HepG2 (cell line): ENCODE data around the gene CHPF. TPM values are rescaled to one million over a fixed set of nuclear protein-coding genes. Genes with fewer than 3 reads are reported as not detected.
A peak's percentile ranks its signal among the peaks of the same experiment; 100 is the strongest.

Experiments used
- ATAC-seq: fragments of 200-7000 bp; cut with Tn5 transposase; 3 replicates; pipeline ENCODE4 v1.9.1; 2020; ENCODE audit warnings: mild to moderate bottlenecking, moderate library complexity
- BruUV-seq: library from RNA; stranded (reverse); fragments of 400-500 nt; replicated peaks from 2 replicates; lab custom pipeline; 2021; lab: Mats Ljungman, UMichigan
- CTCF ChIA-PET: fragments of 300-600 bp; formaldehyde crosslinking; extraction: SDS; loops from one replicate; lab custom pipeline; 2021; ENCODE audit warnings: low total read pairs, inconsistent platforms, low intra/inter-chr PET ratio; lab: Yijun Ruan, JAX
- POLR2A ChIA-PET: fragments of 350-600 bp; sonication (Branson Sonifier 250); formaldehyde crosslinking; loops from one replicate; lab custom pipeline; 2020; ENCODE audit warnings: antibody characterized with exemption, inconsistent platforms; lab: Yijun Ruan, JAX
- DNase-seq: peaks from one replicate; pipeline ENCODE4 v3.0.0-alpha.2; 2015; ENCODE audit warnings: low spot score
- FAIRE-seq: peaks from 3 replicates; lab custom pipeline; 2011; peaks lifted over from hg19 to GRCh38; lab: Jason Lieb, UNC
- H2AFZ ChIP-seq: one replicate; pipeline ENCODE4 v1.6.1; 2011; ENCODE audit warnings: low read length, inconsistent platforms
- H3K27ac ChIP-seq: fragments of 300-600 bp; 3 replicates; pipeline ENCODE4 v1.8.0; 2011; ENCODE audit warnings: mixed run types, mild to moderate bottlenecking, mixed read lengths, low read length, inconsistent platforms; ENCODE audit not compliant: insufficient read depth; ENCODE audit errors: extremely low read length
- H3K27me3 ChIP-seq, 2 experiments: fragments of 200-600 bp in 1 of 2; 2 replicates in 1 of 2; 3 replicates in 1 of 2; pipeline versions ENCODE4 v1.6.0 to v1.8.0; 2011; ENCODE audit warnings: low read length in 2 of 2, mild to moderate bottlenecking in 2 of 2, moderate library complexity in 2 of 2, inconsistent platforms in 1 of 2; ENCODE audit not compliant: insufficient read depth in 2 of 2, control insufficient read depth in 1 of 2
- H3K36me3 ChIP-seq, 2 experiments: fragments of 200-600 bp in 1 of 2; replicated peaks in 1 of 2; 2 replicates in 1 of 2; 3 replicates in 1 of 2; pipeline versions ENCODE4 v1.5.1 to v1.8.0; 2011; ENCODE audit warnings: low read length in 2 of 2, inconsistent platforms in 1 of 2; ENCODE audit not compliant: insufficient read depth in 2 of 2, control insufficient read depth in 1 of 2
- H3K4me1 ChIP-seq: 2 replicates; pipeline ENCODE4 v1.5.1; 2012; ENCODE audit warnings: low read length, inconsistent platforms; ENCODE audit not compliant: insufficient read depth
- H3K4me2 ChIP-seq: 2 replicates; pipeline ENCODE4 v1.6.0; 2011; ENCODE audit warnings: low read depth, low read length, inconsistent platforms
- H3K4me3 ChIP-seq, 3 experiments: fragments of 200-600 bp in 1 of 3; sonication (generic), shearing (Covaris generic) in 1 of 3; replicated peaks in 1 of 3; 2 replicates each; pipeline ENCODE4 v1.5.1; 2011 to 2016; ENCODE audit warnings: low read length in 3 of 3, inconsistent platforms in 2 of 3, low read depth in 2 of 3, mild to moderate bottlenecking in 2 of 3, control low read depth in 1 of 3, mixed read lengths in 1 of 3; ENCODE audit not compliant: insufficient read depth in 1 of 3
- H3K79me2 ChIP-seq: one replicate; pipeline ENCODE4 v1.6.1; 2011; ENCODE audit warnings: low read length, inconsistent platforms; ENCODE audit not compliant: insufficient read depth
- H3K9ac ChIP-seq: 2 replicates; pipeline ENCODE4 v1.6.0; 2011; ENCODE audit warnings: mild to moderate bottlenecking, low read depth, low read length, inconsistent platforms; ENCODE audit not compliant: insufficient read depth
- H3K9me3 ChIP-seq: 2 replicates; pipeline ENCODE4 v1.5.1; 2012; ENCODE audit warnings: mild to moderate bottlenecking, low read length
- H4K20me1 ChIP-seq: 2 replicates; pipeline ENCODE4 v1.6.0; 2011; ENCODE audit warnings: inconsistent platforms, mild to moderate bottlenecking, low read length, moderate library complexity; ENCODE audit not compliant: insufficient read depth
- AGO2 ChIP-seq: fragments of 200-400 bp; formaldehyde crosslinking; optimal IDR thresholded peaks from 2 replicates; pipeline ENCODE3; 2017; ENCODE audit warnings: mild to moderate bottlenecking, low read depth, low read length, moderate library complexity
- CBX1 ChIP-seq: IDR thresholded peaks from one replicate; pipeline ENCODE4 v1.6.1; 2016; ENCODE audit warnings: antibody characterized with exemption, low read depth
- ETV5 ChIP-seq: IDR thresholded peaks from 2 replicates; pipeline ENCODE4 v1.6.1; 2018; ENCODE audit warnings: missing biosample characterization, missing genetic modification reagents, inconsistent platforms, borderline replicate concordance
- HCFC1 ChIP-seq: fragments of 150-350 bp; IDR thresholded peaks from 2 replicates; pipeline ENCODE4 v1.6.1; 2014; ENCODE audit warnings: low read depth, low read length
- SAP130 ChIP-seq: IDR thresholded peaks from 2 replicates; pipeline ENCODE4 v1.6.1; 2016; ENCODE audit warnings: low read depth
- STAG1 ChIP-seq: sonication (generic); formaldehyde crosslinking; IDR thresholded peaks from 2 replicates; pipeline ENCODE4 v1.4.0; 2020; ENCODE audit warnings: missing genetic modification reagents
- TEAD3 ChIP-seq: optimal IDR thresholded peaks from 2 replicates; pipeline ENCODE3; 2016; ENCODE audit warnings: borderline replicate concordance
- ZNF143 ChIP-seq: sonication (generic); formaldehyde crosslinking; IDR thresholded peaks from 2 replicates; pipeline ENCODE4 v1.4.0; 2020; ENCODE audit warnings: missing genetic modification reagents
- WGBS: methylation state at CpG from one replicate; pipeline ENCODE4 v1.1.6; 2017; ENCODE audit warnings: low lambda C conversion rate; 5-methylcytosine and 5-hydroxymethylcytosine counted together
- in situ Hi-C: cut with HindIII; loops from 2 replicates; pipeline ENCODE4 v1.10.0; 2017; ENCODE audit warnings: low pct_unique_long_range_greater_than_20kb; ENCODE audit not compliant: extremely low pct_ligation_motif_present
- intact Hi-C: fragments of 100-400 bp; cut with micrococcal nuclease; formaldehyde crosslinking; loops from one replicate; pipeline ENCODE4 v1.10.0; 2022; ENCODE audit not compliant: unreplicated experiment
- polyA plus RNA-seq, 8 experiments: library from polyadenylated mRNA; depleted of rRNA in 3 of 8; stranded (reverse) in 7 of 8; unstranded in 1 of 8; fragments of >200 nt; fragmentation: Illumina TruSeq in 4 of 8; extraction: Trizol in 4 of 8; gene quantifications; 2 replicates each; pipeline versions ENCODE4 v1.2.1 to v1.2.3, GENCODE V29; 2011 to 2016; ENCODE audit warnings: low read depth in 4 of 8, missing spikeins in 1 of 8, mixed read lengths in 1 of 8; ENCODE audit not compliant: insufficient read depth in 1 of 8
- total RNA-seq, 5 experiments: library from RNA; depleted of rRNA; stranded (reverse); fragments of >200 nt; fragmentation: Illumina TruSeq; extraction: Trizol; gene quantifications; 2 replicates each; pipeline ENCODE4 v1.2.3, GENCODE V29; 2016; ENCODE audit warnings: low read depth in 1 of 5
- TF ChIP-seq, protein P1 (sequence below): IDR thresholded peaks from 2 replicates; pipeline ENCODE4 v1.6.1; 2016; ENCODE audit warnings: low read depth, missing genetic modification reagents, missing compliant biosample characterization
- TF ChIP-seq, protein P2 (sequence below): IDR thresholded peaks from 2 replicates; pipeline ENCODE4 v1.6.1; 2016; ENCODE audit warnings: missing compliant biosample characterization, missing genetic modification reagents, borderline replicate concordance

Gene CHPF
- total and polyA plus RNA-seq, 2 of the 13 experiments (the other 11 are each of a cell fraction or from before 2014, with no cell fraction given): 79.6 to 111 TPM

DNA sequence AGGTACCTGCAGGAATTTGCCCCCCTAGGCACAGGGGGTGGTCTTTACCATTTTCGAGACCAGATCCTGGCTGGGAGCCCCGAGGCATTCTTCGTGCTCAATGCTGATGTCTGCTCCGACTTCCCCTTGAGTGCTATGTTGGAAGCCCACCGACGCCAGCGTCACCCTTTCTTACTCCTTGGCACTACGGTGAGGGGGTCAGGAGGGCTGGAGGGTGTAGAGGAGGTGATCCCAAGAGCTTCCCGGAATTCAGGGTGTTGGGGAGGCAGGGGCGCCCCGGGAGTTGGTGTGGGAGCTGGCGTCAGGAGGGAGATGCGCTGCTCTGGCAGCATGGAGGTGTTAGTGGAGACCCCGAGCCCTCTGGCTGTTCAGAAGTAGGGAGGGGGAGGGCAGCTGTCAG, 41.8 kb downstream of the CHPF start:
- H3K27ac ChIP-seq: no peak overlapping the region

DNA sequence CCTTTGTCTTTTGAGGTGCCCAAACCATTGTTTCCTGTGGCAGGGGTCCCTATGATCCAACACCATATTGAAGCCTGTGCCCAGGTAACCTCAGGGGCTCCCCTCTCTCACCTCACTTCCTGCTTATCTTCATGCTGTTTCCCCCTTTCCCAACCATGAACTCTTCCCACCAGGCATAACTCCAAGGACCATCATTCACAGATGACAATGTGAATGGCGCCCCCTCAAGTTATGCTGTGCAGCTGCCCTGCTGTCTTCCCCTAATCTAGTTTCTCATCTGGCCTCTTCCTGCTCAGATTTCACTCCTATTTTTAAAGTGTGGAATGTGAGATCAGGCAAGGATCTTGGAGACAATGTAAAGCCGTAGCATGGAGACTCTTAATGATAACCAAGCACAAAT, 43.5 kb downstream of the CHPF start:
- ChIA-PET POLR2A (interaction anchor here (1.2 to 4.4 kb wide), 2 partner anchors 10 to 27 kb away, joined by 5 to 94 read pairs; partner anchors contain the start of gene ASIC4), CTCF (no interaction called here)
- peak; percentile 79 for FAIRE-seq
- peak overlapping the region; percentile 96; the same call in 1 of the 2 replicates for H3K9ac ChIP-seq
- DNase-seq: peak; percentile 43
- intact Hi-C loops: no loop called here
- in situ Hi-C loops: no loop called here
- H3K79me2 ChIP-seq: peaks cover 12% of the 10 kb centered on the region
- H2AFZ ChIP-seq: no peak overlapping the region
- no peak overlapping the region for H3K27ac ChIP-seq
- no peaks in the 10 kb centered on the region for H4K20me1 ChIP-seq
- ATAC-seq: no peak
- peaks cover 5 to 25% of the 10 kb centered on the region in 2 experiments; a peak in 4 of 5 replicates for H3K27me3 ChIP-seq
- H3K9me3 ChIP-seq: no peaks in the 10 kb centered on the region
- 94% methylated on average over 2 of the region's 2 CpGs for WGBS
- peak overlapping the region in 1 of 3 experiments; percentile 93; a peak in 3 of 6 replicates for H3K4me3 ChIP-seq
- H3K4me2 ChIP-seq: peak overlapping the region; percentile 97
- BruUV-seq: no TSS peak
- H3K36me3 ChIP-seq: peaks cover 8 to 18% of the 10 kb centered on the region in 2 experiments
- H3K4me1 ChIP-seq: peaks cover 55% of the 10 kb centered on the region
- TF ChIP-seq, protein P1, sequence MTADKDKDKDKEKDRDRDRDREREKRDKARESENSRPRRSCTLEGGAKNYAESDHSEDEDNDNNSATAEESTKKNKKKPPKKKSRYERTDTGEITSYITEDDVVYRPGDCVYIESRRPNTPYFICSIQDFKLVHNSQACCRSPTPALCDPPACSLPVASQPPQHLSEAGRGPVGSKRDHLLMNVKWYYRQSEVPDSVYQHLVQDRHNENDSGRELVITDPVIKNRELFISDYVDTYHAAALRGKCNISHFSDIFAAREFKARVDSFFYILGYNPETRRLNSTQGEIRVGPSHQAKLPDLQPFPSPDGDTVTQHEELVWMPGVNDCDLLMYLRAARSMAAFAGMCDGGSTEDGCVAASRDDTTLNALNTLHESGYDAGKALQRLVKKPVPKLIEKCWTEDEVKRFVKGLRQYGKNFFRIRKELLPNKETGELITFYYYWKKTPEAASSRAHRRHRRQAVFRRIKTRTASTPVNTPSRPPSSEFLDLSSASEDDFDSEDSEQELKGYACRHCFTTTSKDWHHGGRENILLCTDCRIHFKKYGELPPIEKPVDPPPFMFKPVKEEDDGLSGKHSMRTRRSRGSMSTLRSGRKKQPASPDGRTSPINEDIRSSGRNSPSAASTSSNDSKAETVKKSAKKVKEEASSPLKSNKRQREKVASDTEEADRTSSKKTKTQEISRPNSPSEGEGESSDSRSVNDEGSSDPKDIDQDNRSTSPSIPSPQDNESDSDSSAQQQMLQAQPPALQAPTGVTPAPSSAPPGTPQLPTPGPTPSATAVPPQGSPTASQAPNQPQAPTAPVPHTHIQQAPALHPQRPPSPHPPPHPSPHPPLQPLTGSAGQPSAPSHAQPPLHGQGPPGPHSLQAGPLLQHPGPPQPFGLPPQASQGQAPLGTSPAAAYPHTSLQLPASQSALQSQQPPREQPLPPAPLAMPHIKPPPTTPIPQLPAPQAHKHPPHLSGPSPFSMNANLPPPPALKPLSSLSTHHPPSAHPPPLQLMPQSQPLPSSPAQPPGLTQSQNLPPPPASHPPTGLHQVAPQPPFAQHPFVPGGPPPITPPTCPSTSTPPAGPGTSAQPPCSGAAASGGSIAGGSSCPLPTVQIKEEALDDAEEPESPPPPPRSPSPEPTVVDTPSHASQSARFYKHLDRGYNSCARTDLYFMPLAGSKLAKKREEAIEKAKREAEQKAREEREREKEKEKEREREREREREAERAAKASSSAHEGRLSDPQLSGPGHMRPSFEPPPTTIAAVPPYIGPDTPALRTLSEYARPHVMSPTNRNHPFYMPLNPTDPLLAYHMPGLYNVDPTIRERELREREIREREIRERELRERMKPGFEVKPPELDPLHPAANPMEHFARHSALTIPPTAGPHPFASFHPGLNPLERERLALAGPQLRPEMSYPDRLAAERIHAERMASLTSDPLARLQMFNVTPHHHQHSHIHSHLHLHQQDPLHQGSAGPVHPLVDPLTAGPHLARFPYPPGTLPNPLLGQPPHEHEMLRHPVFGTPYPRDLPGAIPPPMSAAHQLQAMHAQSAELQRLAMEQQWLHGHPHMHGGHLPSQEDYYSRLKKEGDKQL (CRISPR knock-in tag): no peak
- TF ChIP-seq SAP130 (peak; percentile 38; the same call in 1 of the 2 replicates), ETV5 (CRISPR knock-in tag) (peak; percentile 11; the same call in 1 of the 2 replicates), TEAD3 (peak; percentile 79), ZNF143 (CRISPR knock-in tag) (0 out of 2 replicates have a peak, but pooled peaks have one; percentile 26), STAG1 (CRISPR knock-in tag) (peak; percentile 21; the same call in 1 of the 2 replicates), HCFC1 (peak; percentile 18; the same call in 1 of the 2 replicates)
- TF ChIP-seq, protein P2, sequence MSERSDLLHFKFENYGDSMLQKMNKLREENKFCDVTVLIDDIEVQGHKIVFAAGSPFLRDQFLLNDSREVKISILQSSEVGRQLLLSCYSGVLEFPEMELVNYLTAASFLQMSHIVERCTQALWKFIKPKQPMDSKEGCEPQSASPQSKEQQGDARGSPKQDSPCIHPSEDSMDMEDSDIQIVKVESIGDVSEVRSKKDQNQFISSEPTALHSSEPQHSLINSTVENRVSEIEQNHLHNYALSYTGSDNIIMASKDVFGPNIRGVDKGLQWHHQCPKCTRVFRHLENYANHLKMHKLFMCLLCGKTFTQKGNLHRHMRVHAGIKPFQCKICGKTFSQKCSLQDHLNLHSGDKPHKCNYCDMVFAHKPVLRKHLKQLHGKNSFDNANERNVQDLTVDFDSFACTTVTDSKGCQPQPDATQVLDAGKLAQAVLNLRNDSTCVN: 0 out of 2 replicates have a peak, but pooled peaks have one; percentile 20

More for the DNA sequence above, 41.8 kb downstream of the CHPF start:
- peaks cover 38% of the 10 kb centered on the region for H3K4me1 ChIP-seq
- no peak overlapping the region for H3K4me2 ChIP-seq
- WGBS: over 99% methylated on average over 14 of the region's 14 CpGs
- intact Hi-C loops (no loop called here), in situ Hi-C loops (no loop called here)
- BruUV-seq: no TSS peak
- ChIA-PET CTCF (no interaction called here), POLR2A (no interaction called here)
- ATAC-seq (no peak), FAIRE-seq (no peak), DNase-seq (no peak)
- H3K4me3 ChIP-seq: no peak overlapping the region
- no peaks in the 10 kb centered on the region for H4K20me1 ChIP-seq
- H3K27me3 ChIP-seq: peaks cover 1 to 8% of the 10 kb centered on the region in 2 experiments; a peak in 4 of 5 replicates
- H2AFZ ChIP-seq: no peak overlapping the region
- H3K9me3 ChIP-seq: no peaks in the 10 kb centered on the region
- no peak overlapping the region for H3K9ac ChIP-seq
- H3K36me3 ChIP-seq: peaks cover 12 to 29% of the 10 kb centered on the region in 2 experiments
- peaks cover 12% of the 10 kb centered on the region for H3K79me2 ChIP-seq
- TF ChIP-seq AGO2 (peak; percentile 38), CBX1 (no peak)
